ENCODE measurements around the gene ELMO3. TPM values are rescaled to one million over a fixed set of nuclear protein-coding genes. Genes with fewer than 3 reads are reported as not detected.

Gene ELMO3
- total RNA-seq, 4 donors from 2014 or later, result 1.9 to 4.2 (median 3.1) TPM

- no peak for TF ChIP-seq CTCF (IDR thresholded peaks at IDR 0.05)
- ATAC-seq (ENCODE audit: low FRiP score), result peak; percentile 22
- DNase-seq (ENCODE audit: low spot score), result no peak
Measured at GRCh38 chr16:67177743-67178699, 20.9 kb upstream of the ELMO3 start.

GRCh38 chr16:67179421-67180080 is 19.4 kb upstream of the ELMO3 start:
- no peak for DNase-seq (ENCODE audit: low spot score)

GRCh38 chr16:67180166-67180565 is 18.8 kb upstream of the ELMO3 start:
- no peak for TF ChIP-seq CTCF (IDR thresholded peaks at IDR 0.05)
- ATAC-seq (ENCODE audit: low FRiP score) (no peak), DNase-seq (ENCODE audit: low spot score) (no peak)

More at GRCh38 chr16:67179421-67180080, 19.4 kb upstream of the ELMO3 start:
- TF ChIP-seq CTCF (IDR thresholded peaks at IDR 0.05), result no peak
- no peak for ATAC-seq (ENCODE audit: low FRiP score)

GRCh38 chr16:67181346-67181745 is 17.6 kb upstream of the ELMO3 start:
- no peak for TF ChIP-seq CTCF (IDR thresholded peaks at IDR 0.05)
- DNase-seq (ENCODE audit: low spot score), result no peak
- peak; percentile 37 for ATAC-seq (ENCODE audit: low FRiP score)

GRCh38 chr16:67182288-67182687 is 16.6 kb upstream of the ELMO3 start:
- no peak for TF ChIP-seq CTCF (IDR thresholded peaks at IDR 0.05)
- DNase-seq (ENCODE audit: low spot score), result no peak
- ATAC-seq (ENCODE audit: low FRiP score), result no peak

GRCh38 chr16:67183284-67183626 is 15.7 kb upstream of the ELMO3 start:
- no peak for TF ChIP-seq CTCF (IDR thresholded peaks at IDR 0.05)
- ATAC-seq (ENCODE audit: low FRiP score) (no peak), DNase-seq (ENCODE audit: low spot score) (no peak)

Data from omental fat pad (tissue), 4 donors.